ENCODE data around the gene BRD3OS. TPM values are rescaled to one million over a fixed set of nuclear protein-coding genes. Genes with fewer than 3 reads are reported as not detected.

BRD3OS gene
- total and polyA plus RNA-seq, 2 experiments from 2014 or later = 9.2 to 16.0 TPM

- H3K4me3 ChIP-seq = no peak overlapping the region
- H3K9me2 ChIP-seq (ENCODE audit: insufficient read depth) = no peaks in the 10 kb centered on the region
- peaks cover 11% of the 10 kb centered on the region; the same call in 1 of the 2 replicates for H3K36me3 ChIP-seq (ENCODE audit: insufficient read depth)
- ATAC-seq = no peak
- H2AFZ ChIP-seq = no peak overlapping the region
- Mint-ChIP-seq H3K9me3 (no peaks in the 10 kb centered on the region; the same call in 2 of the 3 replicates), H3K4me1 (peaks cover 14% of the 10 kb centered on the region), H3K36me3 (ENCODE audit: low read depth) (peaks cover 17% of the 10 kb centered on the region), H3K4me3 (no peak overlapping the region), H3K27me3 (ENCODE audit: insufficient read depth, low read depth, poor library complexity) (peaks cover 2% of the 10 kb centered on the region), H3K27ac (no peak overlapping the region)
- no peak overlapping the region for H3K4me2 ChIP-seq
- peaks cover 13% of the 10 kb centered on the region for H3K4me1 ChIP-seq (ENCODE audit: insufficient read depth)
- H3K27me3 ChIP-seq (ENCODE audit: insufficient read depth) = no peaks in the 10 kb centered on the region
- H3F3A ChIP-seq (replicated peaks; ENCODE audit: low read depth) = 0 out of 2 replicates have a peak, but pooled peaks cover 5% of the 10 kb centered on the region
- TF ChIP-seq STAT1 (IDR thresholded peaks at IDR 0.05; ENCODE audit: unreplicated experiment) (no peak), EZH2phosphoT487 (IDR thresholded peaks at IDR 0.05; ENCODE audit: unreplicated experiment) (no peak), REST (IDR thresholded peaks at IDR 0.05; ENCODE audit: unreplicated experiment) (no peak), EZH2 (IDR thresholded peaks at IDR 0.05; ENCODE audit: low read depth, unreplicated experiment) (no peak), ZNF331 (CRISPR knock-in tag; IDR thresholded peaks at IDR 0.05; ENCODE audit: low read depth) (no peak), CTCF (conservative IDR thresholded peaks at IDR 0.05; ENCODE audit: low read depth in 2 of 2) (no peak), CREB1 (CRISPR knock-in tag; IDR thresholded peaks at IDR 0.05; ENCODE audit: low read depth) (no peak), JUNB (IDR thresholded peaks at IDR 0.05; ENCODE audit: unreplicated experiment) (no peak), ZNF114 (CRISPR knock-in tag; IDR thresholded peaks at IDR 0.05) (no peak), NANOG (IDR thresholded peaks at IDR 0.05; ENCODE audit: borderline replicate concordance) (no peak)
- H4K20me1 ChIP-seq (replicated peaks; ENCODE audit: insufficient read depth) = no peaks in the 10 kb centered on the region; the same call in 1 of the 2 replicates
- no peaks in the 10 kb centered on the region for H3K79me2 ChIP-seq (replicated peaks; ENCODE audit: insufficient read depth)
- no peak overlapping the region for H3K27ac ChIP-seq (ENCODE audit: low read depth)
- no peak for DNase-seq (ENCODE audit: low spot score)
These were observed 2.3 kb downstream of the BRD3OS start for GRCh38 chr9:134027561-134027960.

GRCh38 chr9:134028076-134028475, 2.8 kb downstream of the BRD3OS start:
- no peak overlapping the region for H3K27ac Mint-ChIP-seq
- H3K4me3 Mint-ChIP-seq = no peak overlapping the region
- peaks cover 14% of the 10 kb centered on the region for H3K4me1 Mint-ChIP-seq
- TF ChIP-seq ZNF331 (CRISPR knock-in tag; IDR thresholded peaks at IDR 0.05; ENCODE audit: low read depth) (no peak), STAT1 (IDR thresholded peaks at IDR 0.05; ENCODE audit: unreplicated experiment) (no peak), REST (IDR thresholded peaks at IDR 0.05; ENCODE audit: unreplicated experiment) (no peak), CTCF (conservative IDR thresholded peaks at IDR 0.05; ENCODE audit: low read depth in 2 of 2) (no peak), EZH2 (IDR thresholded peaks at IDR 0.05; ENCODE audit: low read depth, unreplicated experiment) (no peak), CREB1 (CRISPR knock-in tag; IDR thresholded peaks at IDR 0.05; ENCODE audit: low read depth) (no peak), ZNF114 (CRISPR knock-in tag; IDR thresholded peaks at IDR 0.05) (no peak), JUNB (IDR thresholded peaks at IDR 0.05; ENCODE audit: unreplicated experiment) (no peak), NANOG (IDR thresholded peaks at IDR 0.05; ENCODE audit: borderline replicate concordance) (no peak), EZH2phosphoT487 (IDR thresholded peaks at IDR 0.05; ENCODE audit: unreplicated experiment) (no peak)

More at GRCh38 chr9:134028076-134028475, 2.8 kb downstream of the BRD3OS start:
- H2AFZ ChIP-seq = no peak overlapping the region
- H3F3A ChIP-seq (replicated peaks; ENCODE audit: low read depth) = 0 out of 2 replicates have a peak, but pooled peaks cover 6% of the 10 kb centered on the region
- ATAC-seq = no peak
- DNase-seq (ENCODE audit: low spot score) = no peak
- H3K9me2 ChIP-seq (ENCODE audit: insufficient read depth) = no peaks in the 10 kb centered on the region
- peaks cover 2% of the 10 kb centered on the region for H3K27me3 Mint-ChIP-seq (ENCODE audit: insufficient read depth, low read depth, poor library complexity)
- H3K79me2 ChIP-seq (replicated peaks; ENCODE audit: insufficient read depth) = no peaks in the 10 kb centered on the region
- peaks cover 21% of the 10 kb centered on the region for H3K36me3 Mint-ChIP-seq (ENCODE audit: low read depth)
- H3K4me2 ChIP-seq = no peak overlapping the region
- H3K4me1 ChIP-seq (ENCODE audit: insufficient read depth) = peaks cover 13% of the 10 kb centered on the region
- H3K4me3 ChIP-seq = no peak overlapping the region
- no peaks in the 10 kb centered on the region; the same call in 2 of the 3 replicates for H3K9me3 Mint-ChIP-seq
- H4K20me1 ChIP-seq (replicated peaks; ENCODE audit: insufficient read depth) = no peaks in the 10 kb centered on the region; the same call in 1 of the 2 replicates
- H3K27ac ChIP-seq (ENCODE audit: low read depth) = no peak overlapping the region
- no peaks in the 10 kb centered on the region for H3K27me3 ChIP-seq (ENCODE audit: insufficient read depth)
- H3K36me3 ChIP-seq (ENCODE audit: insufficient read depth) = peaks cover 15% of the 10 kb centered on the region; the same call in 1 of the 2 replicates
